Colon (tissue), 2 donors: Measurements from ENCODE around the gene MORN1.

Source experiments
- FAIRE-seq: peaks from 2 replicates; lab custom pipeline; 2012; peaks lifted over from hg19 to GRCh38; lab: Jason Lieb, UNC
- donor health status: control.
- donor health status: control.

Gene MORN1

DNA sequence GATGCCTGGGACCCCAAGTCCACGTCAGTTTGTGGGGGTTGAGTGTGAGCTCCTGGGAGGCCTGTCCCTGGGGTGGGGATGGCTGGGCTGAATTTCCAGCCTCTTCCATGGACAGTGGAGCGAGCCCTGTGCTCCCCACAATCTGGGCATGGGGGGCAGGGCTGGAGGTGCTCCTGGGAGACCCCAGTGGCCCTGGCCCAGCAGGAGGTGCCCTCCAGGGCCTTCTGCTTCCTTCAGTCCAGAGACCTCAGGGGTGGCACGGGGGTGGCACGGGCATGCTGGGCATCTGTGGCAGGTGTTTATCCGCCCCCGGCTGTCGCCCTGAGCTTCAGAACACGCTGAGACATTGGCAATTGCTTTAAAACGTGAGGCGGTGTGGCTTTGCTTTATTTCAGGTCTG is 40.9 kb downstream of the MORN1 start:
- no peak for FAIRE-seq

DNA sequence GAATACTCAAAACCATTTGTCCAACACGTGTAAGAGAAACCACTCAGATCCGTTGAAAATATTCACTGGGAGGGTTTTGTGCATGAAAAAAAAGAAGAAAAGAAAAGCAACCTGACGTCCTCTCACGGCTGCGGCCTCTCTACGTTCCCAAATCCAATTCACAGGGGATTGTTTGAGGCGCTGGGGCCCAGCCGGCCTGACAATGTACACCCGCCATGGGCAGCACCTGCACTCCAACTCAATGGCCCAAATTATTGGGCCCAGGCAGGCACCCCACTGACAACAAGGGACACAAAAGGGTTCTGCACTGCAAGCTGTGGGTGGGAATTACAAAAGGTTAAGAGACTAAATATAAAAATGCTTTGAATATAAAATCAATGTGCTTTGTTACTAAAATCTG is 41.5 kb downstream of the MORN1 start:
- no peak for FAIRE-seq

- no peak for FAIRE-seq
Observed at GRCh38 chr1:2348346-2349325, 42.7 kb downstream of the MORN1 start.

GRCh38 chr1:2347896-2348295 is 43.5 kb downstream of the MORN1 start:
- FAIRE-seq: no peak

DNA sequence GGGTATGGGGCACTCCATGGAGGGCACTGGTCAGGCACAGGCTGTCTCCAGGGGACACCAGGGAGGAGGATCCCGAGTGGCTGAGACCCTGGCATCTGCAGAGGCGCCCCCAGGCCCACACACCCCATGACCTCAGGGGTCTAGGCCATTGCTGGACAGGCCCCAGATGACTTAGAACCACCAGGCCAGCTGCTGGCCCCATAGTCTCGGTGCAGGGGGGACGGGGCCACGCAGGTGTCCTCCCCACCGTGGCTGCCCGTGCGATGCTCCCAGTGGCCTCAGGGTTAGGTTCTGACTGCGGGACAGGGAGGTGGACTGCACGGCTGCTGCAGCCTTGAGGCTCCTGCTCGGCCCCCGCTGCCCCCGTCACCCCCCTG is 44.0 kb downstream of the MORN1 start:
- no peak for FAIRE-seq

DNA sequence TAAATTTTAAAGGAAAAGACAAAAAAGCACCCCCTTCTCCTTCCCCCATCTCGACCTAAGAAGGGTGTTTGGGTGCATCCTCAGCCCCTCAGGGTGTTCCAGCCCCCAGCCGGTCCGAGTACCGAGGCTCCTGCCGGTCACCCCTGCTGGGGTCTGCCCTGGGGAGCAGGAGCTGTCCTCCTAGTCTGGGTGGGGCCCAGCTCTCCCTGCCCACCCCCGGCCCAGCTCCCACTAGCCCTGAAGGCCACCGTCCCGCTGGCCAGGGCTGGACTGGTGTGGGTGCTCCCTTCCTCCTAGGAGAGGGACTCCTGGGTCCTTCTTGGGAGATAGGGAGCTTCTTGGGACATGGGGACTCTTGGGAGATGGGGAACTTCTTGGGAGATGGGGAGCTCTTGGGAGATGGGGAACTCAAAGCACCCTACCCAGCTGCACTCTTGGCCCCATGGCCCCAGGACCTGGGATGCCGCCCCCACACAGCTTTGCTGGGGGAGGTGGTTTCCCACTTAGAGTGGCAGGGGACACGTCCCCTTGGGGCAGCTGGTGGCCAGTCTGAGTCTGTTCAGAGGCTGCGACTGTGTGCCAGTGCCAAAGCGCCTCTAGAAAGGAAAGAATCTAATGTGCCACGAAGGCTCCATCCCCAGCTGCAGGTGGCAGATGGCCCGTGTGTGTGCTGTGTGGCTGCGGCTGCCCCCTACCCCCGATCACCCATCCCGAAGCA is 44.5 kb downstream of the MORN1 start:
- no peak for FAIRE-seq

DNA sequence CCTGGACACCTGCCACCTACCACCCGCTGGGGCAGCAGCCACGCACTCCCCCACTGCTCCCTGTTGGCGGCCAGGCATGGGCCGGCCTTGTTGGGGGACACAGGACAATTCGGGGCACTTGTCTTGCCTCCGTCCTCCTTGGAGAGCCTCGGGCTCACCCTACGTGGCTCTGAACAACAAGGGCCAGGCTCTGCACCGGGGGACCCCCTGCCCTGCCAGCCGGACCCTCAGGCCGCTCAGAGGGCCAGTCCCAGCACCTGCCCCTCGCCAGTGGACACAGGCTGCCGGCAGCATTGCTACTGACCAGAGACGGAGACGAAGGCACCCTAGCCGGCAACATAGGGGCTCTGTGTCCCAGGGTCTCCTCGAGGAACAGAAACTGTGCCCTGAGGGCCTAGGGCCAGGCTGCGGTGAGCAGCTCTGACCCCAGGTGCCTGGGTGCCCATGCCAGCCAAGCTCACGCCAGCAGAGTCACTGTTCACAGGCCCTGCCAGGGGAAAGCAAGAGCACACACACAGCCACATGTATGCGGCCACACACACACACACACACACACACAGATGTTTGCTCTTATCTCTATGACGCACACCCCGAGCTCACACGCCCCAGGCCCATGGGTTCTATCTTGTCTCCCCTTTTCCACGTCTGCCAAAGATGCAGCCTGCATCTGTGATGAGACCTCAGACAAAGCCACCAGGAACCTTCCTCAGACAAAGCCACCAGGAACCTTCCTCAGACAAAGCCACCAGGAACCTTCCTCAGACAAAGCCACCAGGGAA is 45.9 kb downstream of the MORN1 start:
- no peak for FAIRE-seq

GRCh38 chr1:2344744-2345296 is 46.5 kb downstream of the MORN1 start:
- FAIRE-seq: no peak

DNA sequence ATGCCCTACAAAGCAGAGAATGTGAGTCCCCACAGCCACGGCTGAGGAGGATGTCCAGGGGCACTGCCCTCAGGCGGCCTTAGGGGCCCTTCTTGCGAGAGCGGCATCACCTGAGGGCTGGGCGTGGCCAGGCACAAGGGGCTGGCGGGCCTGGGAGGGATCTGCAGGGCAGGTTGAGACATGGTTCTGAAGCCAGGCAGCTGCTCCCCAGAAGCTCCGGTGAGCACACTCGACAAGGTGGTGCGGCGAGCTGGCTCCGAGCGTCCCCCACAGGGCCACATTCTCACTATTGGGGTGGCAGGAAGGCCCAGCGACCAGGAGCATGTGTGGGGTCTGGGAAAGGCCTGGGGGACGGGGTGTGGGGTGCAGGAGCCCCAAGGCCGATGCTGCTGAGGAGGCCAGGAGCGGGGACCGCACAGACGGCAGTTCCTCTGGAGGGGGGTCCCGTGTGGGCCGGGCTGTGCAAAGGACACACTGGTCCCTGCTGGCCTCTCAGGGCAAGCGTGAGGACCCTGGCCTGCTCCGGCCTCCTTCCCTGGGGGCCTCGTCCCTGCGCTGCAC is 47.2 kb downstream of the MORN1 start:
- FAIRE-seq: no peak

GRCh38 chr1:2343023-2343935 is 48.1 kb downstream of the MORN1 start:
- FAIRE-seq: no peak

- no peak for FAIRE-seq
Observed at GRCh38 chr1:2342384-2343022, 48.9 kb downstream of the MORN1 start.

DNA sequence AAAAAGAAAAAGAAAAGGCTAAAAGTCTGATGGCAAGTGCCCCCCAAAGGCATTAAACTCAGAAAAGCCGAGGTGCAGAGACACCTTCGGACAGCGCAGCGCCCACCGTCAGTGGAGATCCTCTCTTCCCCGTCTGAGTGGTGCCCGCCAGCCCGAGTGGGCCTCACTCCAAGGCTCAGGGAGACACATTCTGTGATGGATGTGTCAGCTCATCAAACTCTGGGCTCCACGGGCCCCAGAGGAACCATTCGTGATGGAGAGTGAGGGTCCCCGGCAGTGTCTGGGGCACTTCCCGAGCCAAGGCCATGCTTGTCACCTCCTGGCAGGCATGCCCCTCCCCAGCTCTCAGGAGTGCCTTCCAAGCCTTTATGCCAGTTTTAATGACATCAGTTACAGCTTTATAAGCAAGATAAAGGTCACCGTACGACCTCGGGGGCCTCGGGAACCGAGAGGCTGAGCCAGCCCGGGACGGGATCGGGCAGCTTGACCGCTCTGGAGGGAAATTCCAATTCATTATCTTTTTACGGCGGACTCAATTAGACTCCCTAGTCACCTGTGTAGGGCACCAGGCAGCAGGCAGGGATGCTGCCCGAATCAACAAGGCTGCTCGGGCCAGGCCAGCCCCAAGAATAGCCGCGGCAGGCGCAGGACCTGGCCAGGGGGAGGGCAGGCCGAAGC is 49.5 kb downstream of the MORN1 start:
- no peak for FAIRE-seq

DNA sequence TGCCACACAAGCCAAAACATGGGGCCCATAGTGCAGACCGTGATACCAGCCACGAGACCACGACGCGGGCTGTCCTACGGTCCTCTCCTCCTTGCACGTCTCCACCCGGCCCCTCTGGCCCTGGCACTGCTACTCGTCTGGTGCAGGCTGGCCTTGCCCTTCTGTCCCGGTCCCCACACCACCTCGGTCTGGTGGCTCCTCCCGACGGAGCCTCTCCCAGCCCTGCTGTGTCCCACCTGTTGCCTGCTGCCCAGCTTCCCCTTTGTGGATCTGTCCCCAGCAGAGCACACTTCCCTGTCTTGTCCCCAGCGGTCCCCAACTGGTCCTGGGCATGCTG is 50.5 kb downstream of the MORN1 start:
- no peak for FAIRE-seq

GRCh38 chr1:2340086-2340917 is 51.1 kb downstream of the MORN1 start:
- FAIRE-seq: no peak

DNA sequence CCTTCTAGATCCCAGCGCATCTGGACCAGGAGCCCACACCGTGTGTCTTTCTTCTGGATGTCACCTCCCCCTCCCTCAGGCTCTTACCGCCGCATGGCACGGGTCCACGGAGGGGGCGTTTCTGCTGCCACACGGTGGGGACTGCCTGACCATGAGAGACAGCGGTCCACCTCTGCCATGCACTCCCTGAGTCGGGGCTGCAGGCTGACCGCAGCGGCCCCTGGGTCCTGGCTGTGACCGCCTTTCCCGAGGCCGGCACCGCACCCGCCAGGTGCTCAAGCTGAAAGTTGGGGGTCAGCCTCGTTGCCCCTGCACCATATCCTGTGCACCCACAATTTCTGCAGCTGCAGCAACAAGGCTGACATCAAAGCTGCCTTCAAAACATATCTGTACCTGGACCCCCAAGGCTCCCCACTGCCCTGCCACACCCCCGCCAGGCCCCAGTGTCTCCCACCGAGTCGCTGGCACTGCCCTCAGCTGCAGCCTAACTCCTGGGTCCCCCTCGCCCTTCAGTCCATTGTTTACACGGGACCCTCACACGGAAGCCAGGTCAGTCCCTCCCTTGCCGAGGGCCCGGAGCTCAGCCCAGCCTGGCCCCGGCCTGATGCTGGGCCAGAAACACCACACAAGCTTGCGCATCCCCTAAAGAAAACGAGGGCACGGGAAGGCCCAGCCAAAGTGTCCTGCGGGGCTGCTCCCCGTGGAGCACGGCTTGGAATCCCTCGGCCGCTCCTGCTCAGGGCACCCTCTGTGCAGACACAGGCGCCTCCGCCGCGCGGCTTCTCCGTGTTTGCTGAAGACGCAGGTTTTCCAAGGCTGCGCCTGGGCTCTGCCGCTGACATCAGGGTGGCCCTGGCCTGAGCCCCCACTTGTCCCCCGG is 51.9 kb downstream of the MORN1 start:
- no peak for FAIRE-seq

- no peak for FAIRE-seq
Observed at GRCh38 chr1:2337501-2337900, 53.9 kb downstream of the MORN1 start.

- FAIRE-seq: no peak
Observed at GRCh38 chr1:2337081-2337480, 54.3 kb downstream of the MORN1 start.

DNA sequence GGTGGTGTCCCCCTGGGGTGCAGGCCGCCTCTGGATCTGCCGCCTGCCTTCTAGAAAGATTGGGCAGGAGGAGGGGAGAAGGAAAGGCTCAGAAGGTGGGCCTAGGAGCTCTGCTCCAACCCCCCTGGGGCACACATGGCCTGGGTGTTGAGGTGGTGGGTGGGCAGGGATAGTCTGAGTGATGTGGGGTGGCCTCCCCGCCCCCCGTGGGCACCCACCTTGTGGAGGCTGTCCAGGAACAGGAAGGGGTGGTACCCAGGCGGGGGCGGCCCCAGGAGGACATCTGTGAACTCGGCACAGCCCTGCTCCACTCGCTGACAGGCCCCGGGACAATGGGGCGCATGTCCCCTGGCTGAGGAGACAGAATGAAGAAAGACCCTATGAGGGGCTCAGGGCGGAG is 54.9 kb downstream of the MORN1 start:
- FAIRE-seq: no peak
